ENCODE data around the gene HFE. TPM values are rescaled to one million over a fixed set of nuclear protein-coding genes. Genes with fewer than 3 reads are reported as not detected.

HFE gene
- total and polyA plus RNA-seq, 2 of the 13 experiments (the other 11 are each of a cell fraction or from before 2014, with no cell fraction given), result 3.7 to 6.3 TPM

- no peak; the same call in 1 of the 2 replicates for TF ChIP-seq ATF2 (CRISPR knock-in tag; IDR thresholded peaks at IDR 0.05)
- TF ChIP-seq JARID2 (CRISPR knock-in tag; IDR thresholded peaks at IDR 0.05; ENCODE audit: insufficient replicate concordance), result peak; percentile 20
- peak; percentile 56; the same call in 1 of the 2 replicates for TF ChIP-seq LCORL (IDR thresholded peaks at IDR 0.05)
- TF ChIP-seq LCORL (CRISPR knock-in tag; IDR thresholded peaks at IDR 0.05), result no peak
- TF ChIP-seq ZNF749 (CRISPR knock-in tag; IDR thresholded peaks at IDR 0.05; ENCODE audit: borderline replicate concordance), result peak; percentile 41; the same call in 1 of the 2 replicates
- TF ChIP-seq HBP1 (CRISPR knock-in tag; IDR thresholded peaks at IDR 0.05; ENCODE audit: low read depth), result no peak; the same call in none of the 2 replicates
- no peak for TF ChIP-seq CEBPZ (IDR thresholded peaks at IDR 0.05; ENCODE audit: low read length)
- no peak; the same call in 1 of the 2 replicates for TF ChIP-seq DRAP1 (CRISPR knock-in tag; IDR thresholded peaks at IDR 0.05)
- no peak for TF ChIP-seq NFE2L1 (CRISPR knock-in tag; IDR thresholded peaks at IDR 0.05; ENCODE audit: borderline replicate concordance)
- peak; percentile 21; the same call in 1 of the 2 replicates for TF ChIP-seq ZNF670 (CRISPR knock-in tag; IDR thresholded peaks at IDR 0.05; ENCODE audit: borderline replicate concordance)
- peak; percentile 68; the same call in 1 of the 3 replicates for TF ChIP-seq MXI1 (IDR thresholded peaks at IDR 0.05; ENCODE audit: borderline replicate concordance, low read depth, low read length)
- peak; percentile 69; the same call in 1 of the 2 replicates for TF ChIP-seq ARID4A (CRISPR knock-in tag; IDR thresholded peaks at IDR 0.05; ENCODE audit: borderline replicate concordance)
- TF ChIP-seq JUND (CRISPR knock-in tag; IDR thresholded peaks at IDR 0.05), result no peak
- TF ChIP-seq IKZF4 (CRISPR knock-in tag; IDR thresholded peaks at IDR 0.05; ENCODE audit: borderline replicate concordance, low read depth, not compliant biosample characterization), result no peak
- no peak for TF ChIP-seq REL (CRISPR knock-in tag; conservative IDR thresholded peaks at IDR 0.05)
- peak; percentile 96 for TF ChIP-seq IRF2 (CRISPR knock-in tag; IDR thresholded peaks at IDR 0.05)
Observed at GRCh38 chr6:26054781-26055718, 32.2 kb upstream of the HFE start (continued).
